Activated CD8-positive, alpha-beta memory T cell treated with anti-CD3 and anti-CD28 coated beads, Interleukin-2, amount 10 ng/mL, durations not matched to agents 7 days and 5 days (primary cell): Measurements from ENCODE around the gene CLBA1. TPM values are rescaled to one million over a fixed set of nuclear protein-coding genes. Genes with fewer than 3 reads are reported as not detected.
A peak's percentile ranks its signal among the peaks of the same experiment; 100 is the strongest.

ENCODE experiments used
- ATAC-seq: fragments of 150-1000 bp; cut with Tn5 transposase; one replicate; pipeline ENCODE4 v1.10.0; 2021; ENCODE audit warnings: moderate library complexity
- CTCF ChIA-PET: fragments of 350-600 bp; sonication (Branson Sonifier 250); formaldehyde crosslinking; loops from one replicate; lab custom pipeline; 2021; ENCODE audit warnings: antibody characterized with exemption; lab: Charles Lee
- DNase-seq: peaks from one replicate; pipeline ENCODE4 v3.0.0-alpha.2; 2020
- H3K27ac Mint-ChIP-seq: one replicate; pipeline ENCODE4 v1.8.0; 2021; ENCODE audit warnings: mild to moderate bottlenecking, mixed read lengths
- H3K27me3 Mint-ChIP-seq: one replicate; pipeline ENCODE4 v1.8.0; 2021; ENCODE audit warnings: mixed read lengths
- H3K36me3 Mint-ChIP-seq: one replicate; pipeline ENCODE4 v1.8.0; 2021; ENCODE audit warnings: mild to moderate bottlenecking, mixed read lengths
- H3K4me1 Mint-ChIP-seq: one replicate; pipeline ENCODE4 v1.8.0; 2021; ENCODE audit warnings: mixed read lengths
- H3K4me3 Mint-ChIP-seq: one replicate; pipeline ENCODE4 v1.8.0; 2021; ENCODE audit warnings: mild to moderate bottlenecking, moderate library complexity, mixed read lengths
- H3K9me3 Mint-ChIP-seq: one replicate; pipeline ENCODE4 v1.8.0; 2022; ENCODE audit warnings: low read depth, mixed read lengths
- total RNA-seq, 2 experiments: library from RNA; stranded (reverse); gene quantifications; one replicate each; pipeline ENCODE4 v1.2.3, GENCODE V29; 2021

The CLBA1 gene
- total RNA-seq, 2 experiments from 2014 or later, result 0.56 to 0.67 TPM

- Mint-ChIP-seq H3K4me3 (no peak overlapping the region), H3K27me3 (no peaks in the 10 kb centered on the region), H3K4me1 (peaks cover 54% of the 10 kb centered on the region), H3K27ac (peak overlapping the region; percentile 63), H3K9me3 (no peaks in the 10 kb centered on the region), H3K36me3 (peaks cover 52% of the 10 kb centered on the region)
- DNase-seq (no peak), ATAC-seq (no peak)
- CTCF ChIA-PET, result interaction anchor here (1.2 to 1.8 kb wide), 2 partner anchors 12 to 22 kb away, joined by 3 to 4 read pairs; no protein-coding TSS in a partner anchor
Observed at GRCh38 chr14:105013150-105013785, 27.7 kb downstream of the CLBA1 start.

- H3K9me3 Mint-ChIP-seq, result no peaks in the 10 kb centered on the region
- peak overlapping the region; percentile 44 for H3K27ac Mint-ChIP-seq
- H3K4me3 Mint-ChIP-seq, result no peak overlapping the region
- H3K4me1 Mint-ChIP-seq, result peaks cover 62% of the 10 kb centered on the region
- CTCF ChIA-PET, result interaction anchor here (1.2 to 1.8 kb wide), 2 partner anchors 12 to 21 kb away, joined by 3 to 4 read pairs; no protein-coding TSS in a partner anchor
- DNase-seq (no peak), ATAC-seq (no peak)
- H3K36me3 Mint-ChIP-seq, result peaks cover 58% of the 10 kb centered on the region
- no peaks in the 10 kb centered on the region for H3K27me3 Mint-ChIP-seq
Observed at GRCh38 chr14:105014032-105014431, 28.4 kb downstream of the CLBA1 start.

GRCh38 chr14:105014631-105015030 lies 29.0 kb downstream of the CLBA1 start:
- DNase-seq, result no peak
- H3K27ac Mint-ChIP-seq, result peak overlapping the region; percentile 42
- no peak for ATAC-seq
- H3K4me3 Mint-ChIP-seq, result peak overlapping the region; percentile 7
- CTCF ChIA-PET, result interaction anchor here (1.2 to 1.8 kb wide), 2 partner anchors 11 to 20 kb away, joined by 3 to 4 read pairs; no protein-coding TSS in a partner anchor
- H3K9me3 Mint-ChIP-seq, result no peaks in the 10 kb centered on the region
- no peaks in the 10 kb centered on the region for H3K27me3 Mint-ChIP-seq
- H3K36me3 Mint-ChIP-seq, result peaks cover 62% of the 10 kb centered on the region
- peaks cover 68% of the 10 kb centered on the region for H3K4me1 Mint-ChIP-seq

- ATAC-seq, result peak; percentile 32
- H3K4me1 Mint-ChIP-seq, result peaks cover 68% of the 10 kb centered on the region
- CTCF ChIA-PET, result interaction anchor here (7.2 kb wide), 1 partner anchor 29 kb away, joined by 96 read pairs; no protein-coding TSS in a partner anchor
- H3K36me3 Mint-ChIP-seq, result peaks cover 63% of the 10 kb centered on the region
- peak overlapping the region; percentile 41 for H3K4me3 Mint-ChIP-seq
- no peaks in the 10 kb centered on the region for H3K9me3 Mint-ChIP-seq
- peak overlapping the region; percentile 42 for H3K27ac Mint-ChIP-seq
- DNase-seq, result no peak
- no peaks in the 10 kb centered on the region for H3K27me3 Mint-ChIP-seq
Observed at GRCh38 chr14:105015242-105015641, 29.7 kb downstream of the CLBA1 start.

- Mint-ChIP-seq H3K4me3 (peak overlapping the region; percentile 41), H3K9me3 (no peaks in the 10 kb centered on the region), H3K27me3 (no peaks in the 10 kb centered on the region), H3K27ac (peak overlapping the region; percentile 42), H3K36me3 (peaks cover 59% of the 10 kb centered on the region), H3K4me1 (peaks cover 68% of the 10 kb centered on the region)
- DNase-seq (no peak), ATAC-seq (no peak)
- CTCF ChIA-PET, result interaction anchor here (1.0 to 7.2 kb wide), 2 partner anchors 28 to 39 kb away, joined by 3 to 96 read pairs; no protein-coding TSS in a partner anchor
Observed at GRCh38 chr14:105015905-105016304, 30.3 kb downstream of the CLBA1 start.

- Mint-ChIP-seq H3K36me3 (peaks cover 47% of the 10 kb centered on the region), H3K9me3 (no peaks in the 10 kb centered on the region), H3K27me3 (no peaks in the 10 kb centered on the region), H3K4me1 (peaks cover 77% of the 10 kb centered on the region), H3K4me3 (peak overlapping the region; percentile 98), H3K27ac (peak overlapping the region; percentile 89)
- ATAC-seq (no peak), DNase-seq (no peak)
- CTCF ChIA-PET, result interaction anchor here (0.8 to 7.2 kb wide), 11 partner anchors 9 to 464 kb away, joined by 3 to 96 read pairs (median 4); partner anchors contain the start of gene CLBA1
Observed at GRCh38 chr14:105018414-105018813, 32.8 kb downstream of the CLBA1 start.

GRCh38 chr14:105019861-105020814 lies 34.5 kb downstream of the CLBA1 start:
- Mint-ChIP-seq H3K4me3 (peak overlapping the region; percentile 98), H3K9me3 (no peaks in the 10 kb centered on the region), H3K36me3 (peaks cover 42% of the 10 kb centered on the region), H3K27ac (peak overlapping the region; percentile 89), H3K27me3 (no peaks in the 10 kb centered on the region), H3K4me1 (peaks cover 73% of the 10 kb centered on the region)
- ATAC-seq (peak; percentile 7), DNase-seq (peak; percentile 76)
- CTCF ChIA-PET, result interaction anchor here (0.8 to 7.2 kb wide), 17 partner anchors 11 to 462 kb away, joined by 3 to 96 read pairs (median 4); no protein-coding TSS in a partner anchor

GRCh38 chr14:105020815-105021655 lies 35.4 kb downstream of the CLBA1 start, which contains the start of gene CDCA4:
Gene CDCA4 (minus strand): TSS chr14:105021083. CDS start chr14:105011929, 9,154 bp downstream.
- peak within 1 kb of the TSS; percentile 90 for H3K27ac Mint-ChIP-seq
- ATAC-seq, result peak; percentile 85
- H3K27me3 Mint-ChIP-seq, result no peaks in the 10 kb centered on the region
- DNase-seq, result peak; percentile 98
- H3K4me3 Mint-ChIP-seq, result peak within 1 kb of the TSS; percentile 98
- peaks cover 36% of the 10 kb centered on the region for H3K36me3 Mint-ChIP-seq
- H3K9me3 Mint-ChIP-seq, result no peaks in the 10 kb centered on the region
- CTCF ChIA-PET, result interaction anchor here (0.8 to 7.2 kb wide), 6 partner anchors 15 to 69 kb away, joined by 3 to 96 read pairs (median 3); no protein-coding TSS in a partner anchor
- H3K4me1 Mint-ChIP-seq, result peaks cover 72% of the 10 kb centered on the region

- ATAC-seq (no peak), DNase-seq (peak; percentile 63)
Observed at GRCh38 chr14:105021656-105022275, 36.2 kb downstream of the CLBA1 start.

GRCh38 chr14:105022276-105022670 lies 36.7 kb downstream of the CLBA1 start:
- Mint-ChIP-seq H3K9me3 (no peaks in the 10 kb centered on the region), H3K27ac (peak overlapping the region; percentile 90), H3K27me3 (no peaks in the 10 kb centered on the region), H3K36me3 (peaks cover 31% of the 10 kb centered on the region), H3K4me3 (peak overlapping the region; percentile 84), H3K4me1 (peaks cover 70% of the 10 kb centered on the region)
- no peak for ATAC-seq
- CTCF ChIA-PET, result interaction anchor here (0.7 to 4.4 kb wide), 3 partner anchors 23 to 270 kb away, joined by 3 to 39 read pairs (median 4); no protein-coding TSS in a partner anchor
- DNase-seq, result no peak

More at GRCh38 chr14:105021656-105022275, 36.2 kb downstream of the CLBA1 start:
- H3K9me3 Mint-ChIP-seq, result no peaks in the 10 kb centered on the region
- peak overlapping the region; percentile 90 for H3K27ac Mint-ChIP-seq
- peaks cover 70% of the 10 kb centered on the region for H3K4me1 Mint-ChIP-seq
- CTCF ChIA-PET, result interaction anchor here (0.7 to 7.2 kb wide), 4 partner anchors 22 to 269 kb away, joined by 3 to 96 read pairs (median 9); no protein-coding TSS in a partner anchor
- peaks cover 31% of the 10 kb centered on the region for H3K36me3 Mint-ChIP-seq
- peak overlapping the region; percentile 84 for H3K4me3 Mint-ChIP-seq
- H3K27me3 Mint-ChIP-seq, result no peaks in the 10 kb centered on the region

- no peak for DNase-seq
- Mint-ChIP-seq H3K36me3 (peaks cover 29% of the 10 kb centered on the region), H3K9me3 (no peaks in the 10 kb centered on the region), H3K27ac (peak overlapping the region; percentile 68), H3K27me3 (no peaks in the 10 kb centered on the region), H3K4me1 (peaks cover 64% of the 10 kb centered on the region), H3K4me3 (no peak overlapping the region)
- ATAC-seq, result no peak
- CTCF ChIA-PET, result interaction anchor here (1.1 to 4.4 kb wide), 2 partner anchors 22 to 48 kb away, joined by 3 to 39 read pairs; no protein-coding TSS in a partner anchor
Observed at GRCh38 chr14:105023144-105023543, 37.6 kb downstream of the CLBA1 start.
